SU-DHL-6 (cell line): ENCODE data around the gene ABCA5.

Experiments used
- H2AFZ ChIP-seq: fragments of 200-600 bp; sonication (generic); 2 replicates; pipeline ENCODE4 v1.6.1; 2014; ENCODE audit warnings: low read depth, mild to moderate bottlenecking, moderate library complexity, mixed read lengths, antibody characterized with exemption, low read length; ENCODE audit not compliant: severe bottlenecking
- H3F3A ChIP-seq: fragments of 200-600 bp; shearing (Covaris generic); 2 replicates; pipeline ENCODE4 v1.6.0; 2016; ENCODE audit warnings: antibody characterized with exemption, mild to moderate bottlenecking; ENCODE audit not compliant: insufficient read depth
- H3K27ac ChIP-seq: fragments of 200-600 bp; sonication (generic); 2 replicates; pipeline ENCODE4 v1.5.1; 2016; ENCODE audit warnings: low read depth, mild to moderate bottlenecking, low read length, moderate library complexity, mixed read lengths
- H3K27me3 ChIP-seq: fragments of 200-600 bp; sonication (generic), shearing (Covaris generic); 2 replicates; pipeline ENCODE4 v1.6.0; 2014; ENCODE audit warnings: mild to moderate bottlenecking, low read length
- H3K36me3 ChIP-seq: fragments of 200-600 bp; sonication (generic); 2 replicates; pipeline ENCODE4 v1.6.1; 2014; ENCODE audit warnings: mild to moderate bottlenecking, low read length, mixed read lengths
- H3K4me2 ChIP-seq: fragments of 300-600, 200-600 bp; shearing (Covaris generic), sonication (generic); 2 replicates; pipeline ENCODE4 v1.6.0; 2014; ENCODE audit warnings: low read length, low read depth, mild to moderate bottlenecking; ENCODE audit not compliant: poor library complexity, severe bottlenecking
- H3K4me3 ChIP-seq: fragments of 200-600 bp; sonication (generic); 2 replicates; pipeline ENCODE4 v1.5.1; 2014; ENCODE audit warnings: antibody characterized with exemption, low read length, mild to moderate bottlenecking, mixed read lengths; ENCODE audit not compliant: insufficient read depth, poor library complexity, severe bottlenecking
- H3K79me2 ChIP-seq: fragments of 200-600 bp; sonication (generic); 2 replicates; pipeline ENCODE4 v1.6.1; 2014; ENCODE audit warnings: mild to moderate bottlenecking, low read length, moderate library complexity; ENCODE audit not compliant: insufficient read depth
- H3K9ac ChIP-seq: fragments of 200-600 bp; sonication (generic); 2 replicates; pipeline ENCODE4 v1.7.0; 2014; ENCODE audit warnings: mild to moderate bottlenecking, low read length
- H3K9me2 ChIP-seq: fragments of 200-600 bp; sonication (generic); replicated peaks from 2 replicates; pipeline ENCODE4 v1.6.1; 2014; ENCODE audit warnings: low read length; ENCODE audit not compliant: insufficient read depth
- H3K9me3 ChIP-seq: fragments of 200-600 bp; sonication (generic); 2 replicates; pipeline ENCODE4 v1.6.1; 2014; ENCODE audit warnings: low read length, mixed read lengths; ENCODE audit not compliant: insufficient read depth
- H4K20me1 ChIP-seq: fragments of 200-600 bp; sonication (generic); 2 replicates; pipeline ENCODE4 v1.6.1; 2014; ENCODE audit warnings: low read depth, mild to moderate bottlenecking, antibody characterized with exemption, low read length, moderate library complexity, mixed read lengths
- CTCF ChIP-seq: fragments of 200-600 bp; sonication (generic); IDR thresholded peaks from one replicate; pipeline ENCODE4 v1.5.1; 2017; ENCODE audit warnings: antibody characterized with exemption, mild to moderate bottlenecking, low read length, moderate library complexity; ENCODE audit not compliant: insufficient read depth, poor library complexity, severe bottlenecking
- EZH2phosphoT487 ChIP-seq: fragments of 200-600 bp; sonication (generic), shearing (Covaris generic); conservative IDR thresholded peaks from 2 replicates; pipeline ENCODE4 v1.6.1; 2018; ENCODE audit warnings: mild to moderate bottlenecking, antibody characterized with exemption, low read length, moderate library complexity, mixed read lengths

The ABCA5 gene

GRCh38 chr17:69344939-69345338, 18.0 kb upstream of the ABCA5 start:
- Histone ChIP-seq H3K4me2 (no peak overlapping the region), H3F3A (no peaks in the 10 kb centered on the region), H3K9me2 (no peaks in the 10 kb centered on the region), H3K9me3 (no peaks in the 10 kb centered on the region), H4K20me1 (no peaks in the 10 kb centered on the region), H3K27me3 (no peaks in the 10 kb centered on the region), H2AFZ (no peak overlapping the region), H3K4me3 (no peak overlapping the region), H3K36me3 (no peaks in the 10 kb centered on the region), H3K9ac (no peak overlapping the region), H3K79me2 (no peaks in the 10 kb centered on the region), H3K27ac (no peak overlapping the region)
- TF ChIP-seq CTCF (no peak), EZH2phosphoT487 (no peak)

GRCh38 chr17:69342896-69343644, 16.1 kb upstream of the ABCA5 start:
- Histone ChIP-seq H3K27ac (no peak overlapping the region), H3K4me2 (no peak overlapping the region), H3K9me2 (no peaks in the 10 kb centered on the region), H3F3A (no peaks in the 10 kb centered on the region), H4K20me1 (no peaks in the 10 kb centered on the region), H3K79me2 (no peaks in the 10 kb centered on the region), H3K9me3 (no peaks in the 10 kb centered on the region), H2AFZ (no peak overlapping the region), H3K4me3 (no peak overlapping the region), H3K27me3 (no peaks in the 10 kb centered on the region), H3K9ac (no peak overlapping the region), H3K36me3 (no peaks in the 10 kb centered on the region)
- TF ChIP-seq CTCF (no peak), EZH2phosphoT487 (no peak)

GRCh38 chr17:69339937-69340336, 13.0 kb upstream of the ABCA5 start:
- Histone ChIP-seq H3K9me3 (no peaks in the 10 kb centered on the region), H2AFZ (no peak overlapping the region), H3K9ac (no peak overlapping the region), H4K20me1 (no peaks in the 10 kb centered on the region), H3F3A (no peaks in the 10 kb centered on the region), H3K79me2 (no peaks in the 10 kb centered on the region), H3K4me2 (no peak overlapping the region), H3K36me3 (no peaks in the 10 kb centered on the region), H3K4me3 (no peak overlapping the region), H3K27ac (no peak overlapping the region), H3K27me3 (no peaks in the 10 kb centered on the region), H3K9me2 (no peaks in the 10 kb centered on the region)
- no peak for TF ChIP-seq EZH2phosphoT487
- no peak for TF ChIP-seq CTCF
